SK-N-SH treated with all-trans-retinoic acid at 6 μM for 48 hours (cell line): ENCODE measurements around the gene C3orf22.

Experiments
- ARNTL ChIP-seq: fragments of 450-650 bp; formaldehyde crosslinking; IDR thresholded peaks from 2 replicates; pipeline ENCODE4 v1.5.0; 2020; ENCODE audit warnings: low read depth, mild to moderate bottlenecking, moderate library complexity, borderline replicate concordance
- BACH2 ChIP-seq: fragments of 250-450 bp; sonication (Bioruptor Pico); IDR thresholded peaks from 2 replicates; pipeline ENCODE4 v1.9.0; 2021; ENCODE audit warnings: mild to moderate bottlenecking, borderline replicate concordance
- CSDC2 ChIP-seq: fragments of 250-450 bp; sonication (Bioruptor Pico); IDR thresholded peaks from 2 replicates; pipeline ENCODE4 v1.5.0; 2020; ENCODE audit warnings: mild to moderate bottlenecking, moderate library complexity
- ESRRG ChIP-seq: fragments of 250-450 bp; sonication (Bioruptor Pico); IDR thresholded peaks from 2 replicates; pipeline ENCODE4 v1.6.1; 2021; ENCODE audit warnings: mild to moderate bottlenecking
- PATZ1 ChIP-seq: fragments of 250-450 bp; sonication (Bioruptor Pico); IDR thresholded peaks from 2 replicates; pipeline ENCODE4 v1.8.0; 2020; ENCODE audit warnings: mild to moderate bottlenecking, moderate library complexity, borderline replicate concordance
- POU6F1 ChIP-seq: fragments of 250-450 bp; sonication (Bioruptor Pico); IDR thresholded peaks from 2 replicates; pipeline ENCODE4 v1.8.0; 2021; ENCODE audit warnings: low read depth, mild to moderate bottlenecking, moderate library complexity, borderline replicate concordance
- PPARA ChIP-seq: fragments of 250-450 bp; sonication (Bioruptor Pico); IDR thresholded peaks from 2 replicates; pipeline ENCODE4 v1.5.0; 2020; ENCODE audit warnings: mild to moderate bottlenecking, borderline replicate concordance
- SNAI2 ChIP-seq: fragments of 250-450 bp; sonication (Bioruptor Pico); IDR thresholded peaks from 2 replicates; pipeline ENCODE4 v1.5.0; 2020; ENCODE audit warnings: mild to moderate bottlenecking, moderate library complexity
- TOX ChIP-seq: fragments of 250-450 bp; sonication (Bioruptor Pico); IDR thresholded peaks from 2 replicates; pipeline ENCODE4 v1.8.0; 2021; ENCODE audit warnings: mild to moderate bottlenecking, moderate library complexity, borderline replicate concordance
- TSHZ2 ChIP-seq: fragments of 250-450 bp; sonication (Bioruptor Pico); IDR thresholded peaks from 2 replicates; pipeline ENCODE4 v1.5.0; 2020; ENCODE audit warnings: mild to moderate bottlenecking, moderate library complexity
- ZC3H10 ChIP-seq: fragments of 250-450 bp; sonication (Bioruptor Pico); IDR thresholded peaks from 2 replicates; pipeline ENCODE4 v1.5.1; 2021; ENCODE audit warnings: mild to moderate bottlenecking, moderate library complexity
- ZFP30 ChIP-seq: fragments of 450-650 bp; formaldehyde crosslinking; IDR thresholded peaks from 2 replicates; pipeline ENCODE4 v1.5.0; 2022; ENCODE audit warnings: mild to moderate bottlenecking, moderate library complexity
- ZNF565 ChIP-seq: fragments of 450-650 bp; formaldehyde crosslinking; conservative IDR thresholded peaks from 2 replicates; pipeline ENCODE4 v1.5.0; 2020; ENCODE audit warnings: low read depth, mild to moderate bottlenecking, moderate library complexity
- ZNF70 ChIP-seq: fragments of 450-650 bp; formaldehyde crosslinking; IDR thresholded peaks from 2 replicates; pipeline ENCODE4 v1.5.0; 2020; ENCODE audit warnings: mild to moderate bottlenecking, moderate library complexity

GRCh38 chr3:126538316-126538715 is 20.4 kb downstream of the C3orf22 start:
- TF ChIP-seq PATZ1 (CRISPR knock-in tag) = no peak
- no peak for TF ChIP-seq ZC3H10
- TF ChIP-seq ZNF70 (CRISPR knock-in tag) = no peak
- TF ChIP-seq TSHZ2 (CRISPR knock-in tag) = no peak
- no peak for TF ChIP-seq PPARA
- TF ChIP-seq POU6F1 = no peak
- no peak for TF ChIP-seq SNAI2
- TF ChIP-seq ARNTL = no peak
- no peak for TF ChIP-seq CSDC2 (CRISPR knock-in tag)
- TF ChIP-seq ZNF565 (CRISPR knock-in tag) = no peak
- TF ChIP-seq TOX = no peak
- TF ChIP-seq BACH2 (CRISPR knock-in tag) = no peak
- no peak for TF ChIP-seq ESRRG (CRISPR knock-in tag)
- TF ChIP-seq ZFP30 = no peak
